Stomach (tissue), 9 donors: ENCODE results near the gene CCDC178. TPM values are rescaled to one million over a fixed set of nuclear protein-coding genes. Genes with fewer than 3 reads are reported as not detected.

Experiments used
- DNase-seq, 2 donors: peaks; one replicate each; pipeline versions ENCODE4 v3.0.0 to v3.0.0-alpha.2; 2013 to 2019
- H3K27ac ChIP-seq, 5 donors: fragments of 200-600 bp in 4 of 5; sonication (generic) in 4 of 5; one replicate each; pipeline ENCODE4 v1.5.1; 2013 to 2019; ENCODE audit warnings: mild to moderate bottlenecking in 1 of 5, moderate library complexity in 1 of 5
- H3K27me3 ChIP-seq, 3 donors: fragments of 200-600 bp; sonication (generic); one replicate each; pipeline ENCODE4 v1.5.1; 2017 to 2019; ENCODE audit warnings: mixed run types in 1 of 3
- H3K36me3 ChIP-seq, 4 donors: fragments of 200-600 bp; sonication (generic); 1 replicate in 3 of 4; 2 replicates in 1 of 4; pipeline ENCODE4 v1.5.1; 2016 to 2019
- H3K4me1 ChIP-seq, 4 donors: fragments of 200-600 bp; sonication (generic); one replicate each; pipeline ENCODE4 v1.5.1; 2016 to 2019
- H3K4me3 ChIP-seq, 4 donors: fragments of 200-600 bp; sonication (generic) in 3 of 4; one replicate each; pipeline ENCODE4 v1.5.1; 2016 to 2019; ENCODE audit warnings: mild to moderate bottlenecking in 1 of 4
- H3K9me3 ChIP-seq, 4 donors: fragments of 200-600 bp; sonication (generic); one replicate each; pipeline ENCODE4 v1.5.1; 2016 to 2019
- CTCF ChIP-seq, 7 experiments: fragments of 450-650 bp in 4 of 7; fragments of 200-600 bp in 3 of 7; sonication (generic) in 3 of 7; IDR thresholded peaks; one replicate each; pipeline ENCODE4 v1.5.1; 2016 to 2019; ENCODE audit warnings: antibody characterized with exemption in 7 of 7, control low read depth in 2 of 7, mild to moderate bottlenecking in 1 of 7
- EP300 ChIP-seq: sonication (generic); formaldehyde crosslinking; IDR thresholded peaks from one replicate; pipeline ENCODE4 v1.6.1; 2017; ENCODE audit warnings: antibody characterized with exemption
- POLR2A ChIP-seq, 4 donors: fragments of 450-650 bp; IDR thresholded peaks; one replicate each; pipeline ENCODE4 v1.6.1; 2016; ENCODE audit warnings: antibody characterized with exemption in 4 of 4, control low read depth in 2 of 4, mild to moderate bottlenecking in 1 of 4, moderate library complexity in 1 of 4
- POLR2AphosphoS5 ChIP-seq, 3 donors: sonication (generic); formaldehyde crosslinking; IDR thresholded peaks; one replicate each; pipeline ENCODE4 v1.6.1; 2016; ENCODE audit warnings: antibody characterized with exemption in 3 of 3
- WGBS, 5 donors: extraction: QIAGEN DNeasy Blood & Tissue Kit in 3 of 5; methylation state at CpG; one replicate each; pipeline versions ENCODE4 v1.1.5 to v1.1.7; 2013 to 2018; 5-methylcytosine and 5-hydroxymethylcytosine counted together
- intact Hi-C: fragments of 100-400 bp; cut with DNase I; formaldehyde crosslinking; loops from one replicate; pipeline ENCODE4 v1.15.1; 2023; ENCODE audit warnings: low total_unique reads
- polyA plus RNA-seq, 3 donors: library from polyadenylated mRNA; stranded (reverse); fragments of 200-250 nt; gene quantifications; one replicate each; pipeline ENCODE4 v1.2.3, GENCODE V29; 2013
- total RNA-seq, 5 donors: library from RNA; depleted of rRNA; stranded (reverse); fragments of >200 nt; gene quantifications; one replicate each; pipeline versions ENCODE4 v1.1.0 to v1.2.3, GENCODE V29; 2014 to 2016
- donor health status: healthy with polysubstance abuse.
- donor health status: Bipolar disorder and iron deficiency.
- donor health status: healthy.

CCDC178 gene
- total and polyA plus RNA-seq, 8 donors: 0.38 to 24.5 (median 1.8) TPM; not detected in 4

GRCh38 chr18:33195795-33196194 is 244.7 kb downstream of the CCDC178 start:
- TF ChIP-seq POLR2A (IDR thresholded peaks at IDR 0.05) (no peak), EP300 (no peak), POLR2AphosphoS5 (IDR thresholded peaks at IDR 0.05) (no peak), CTCF (IDR thresholded peaks at IDR 0.05) (no peak)
- intact Hi-C loops: no loop called here
- DNase-seq: no peak
- Histone ChIP-seq H3K27ac (no peak overlapping the region), H3K36me3 (no peaks in the 10 kb centered on the region), H3K27me3 (no peaks in the 10 kb centered on the region), H3K4me1 (no peaks in the 10 kb centered on the region), H3K4me3 (no peak overlapping the region), H3K9me3 (no peaks in the 10 kb centered on the region)
- WGBS, 5 donors: 47 to 63% (median 56%) methylated on average over 2 of the region's 2 CpGs

GRCh38 chr18:33194793-33195192 is 245.7 kb downstream of the CCDC178 start:
- Histone ChIP-seq H3K27me3 (no peaks in the 10 kb centered on the region), H3K27ac (no peak overlapping the region), H3K36me3 (no peaks in the 10 kb centered on the region), H3K9me3 (no peaks in the 10 kb centered on the region), H3K4me3 (no peak overlapping the region), H3K4me1 (no peaks in the 10 kb centered on the region)
- TF ChIP-seq POLR2AphosphoS5 (IDR thresholded peaks at IDR 0.05) (no peak), POLR2A (IDR thresholded peaks at IDR 0.05) (no peak), CTCF (IDR thresholded peaks at IDR 0.05) (no peak), EP300 (no peak)
- DNase-seq: no peak
- intact Hi-C loops: no loop called here

- peaks cover 0 to 4% (median 0%) of the 10 kb centered on the region in 4 donors for H3K4me1 ChIP-seq
- H3K27me3 ChIP-seq: no peaks in the 10 kb centered on the region
- no peak for TF ChIP-seq POLR2A (IDR thresholded peaks at IDR 0.05)
- no peak for TF ChIP-seq EP300
- no peak for TF ChIP-seq CTCF (IDR thresholded peaks at IDR 0.05)
- TF ChIP-seq POLR2AphosphoS5 (IDR thresholded peaks at IDR 0.05): no peak
- WGBS, 5 donors: 54 to 81% (median 63%) methylated on average over 3 of the region's 3 CpGs
- no peak overlapping the region for H3K27ac ChIP-seq
- no peaks in the 10 kb centered on the region for H3K9me3 ChIP-seq
- no peaks in the 10 kb centered on the region for H3K36me3 ChIP-seq
- no peak overlapping the region for H3K4me3 ChIP-seq
- no peak for DNase-seq
- intact Hi-C loops: no loop called here
These were observed 255.6 kb downstream of the CCDC178 start for GRCh38 chr18:33184958-33185357.

GRCh38 chr18:33184175-33184574 is 256.3 kb downstream of the CCDC178 start:
- H3K4me3 ChIP-seq: no peak overlapping the region
- DNase-seq: peak in 1 of 2 donors; percentile 7
- TF ChIP-seq CTCF (IDR thresholded peaks at IDR 0.05) (no peak), POLR2AphosphoS5 (IDR thresholded peaks at IDR 0.05) (no peak), POLR2A (IDR thresholded peaks at IDR 0.05) (no peak), EP300 (no peak)
- H3K27ac ChIP-seq: no peak overlapping the region
- no peaks in the 10 kb centered on the region for H3K27me3 ChIP-seq
- H3K9me3 ChIP-seq: no peaks in the 10 kb centered on the region
- intact Hi-C loops: no loop called here
- peaks cover 0 to 4% (median 0%) of the 10 kb centered on the region in 4 donors for H3K4me1 ChIP-seq
- no peaks in the 10 kb centered on the region for H3K36me3 ChIP-seq
- 4 to 14% (median 10%) methylated on average over 3 of the region's 3 CpGs for WGBS, 5 donors
